Measurements from ENCODE around the gene RASAL2. TPM values are rescaled to one million over a fixed set of nuclear protein-coding genes. Genes with fewer than 3 reads are reported as not detected.
"Not testable (repeated sequence)": the region's sequence is repeated elsewhere in the genome, so short reads cannot be mapped to it uniquely, and the experiment has no call there.

RASAL2 gene
- total RNA-seq, 1 experiment from 2014 or later, result 56.9 TPM

- BruUV-seq (replicated peaks), result no TSS peak
- Mint-ChIP-seq H3K9me3 (ENCODE audit: unreplicated experiment) (no peaks in the 10 kb centered on the region), H3K27ac (ENCODE audit: low read depth, unreplicated experiment) (no peak overlapping the region), H3K36me3 (ENCODE audit: insufficient read depth, unreplicated experiment) (no peaks in the 10 kb centered on the region), H3K4me1 (ENCODE audit: insufficient read depth, unreplicated experiment) (peaks cover 6% of the 10 kb centered on the region), H3K27me3 (ENCODE audit: insufficient read depth, unreplicated experiment) (no peaks in the 10 kb centered on the region), H3K4me3 (ENCODE audit: unreplicated experiment) (no peak overlapping the region)
- no peak for DNase-seq (ENCODE audit: unreplicated experiment)
- TF ChIP-seq CTCF (IDR thresholded peaks at IDR 0.05; ENCODE audit: unreplicated experiment), result no peak
- ChIA-PET POLR2A (interaction anchor here (0.6 kb wide), 1 partner anchor 37 kb away, joined by 5 read pairs; no protein-coding TSS in a partner anchor), CTCF (interaction anchor here (0.7 to 1.6 kb wide), 2 partner anchors 11 to 71 kb away, joined by 4 read pairs; no protein-coding TSS in a partner anchor)
- intact Hi-C loops (cut with micrococcal nuclease), result no loop called here
These were observed 288.5 kb downstream of the RASAL2 start for GRCh38 chr1:178382372-178382771.

GRCh38 chr1:178385662-178386061 is 291.8 kb downstream of the RASAL2 start:
- DNase-seq (ENCODE audit: unreplicated experiment), result no peak
- intact Hi-C loops (cut with micrococcal nuclease), result no loop called here
- TF ChIP-seq CTCF (IDR thresholded peaks at IDR 0.05; ENCODE audit: unreplicated experiment), result no peak
- Mint-ChIP-seq H3K27me3 (ENCODE audit: insufficient read depth, unreplicated experiment) (no peaks in the 10 kb centered on the region), H3K27ac (ENCODE audit: low read depth, unreplicated experiment) (no peak overlapping the region), H3K36me3 (ENCODE audit: insufficient read depth, unreplicated experiment) (no peaks in the 10 kb centered on the region), H3K4me1 (ENCODE audit: insufficient read depth, unreplicated experiment) (peaks cover 21% of the 10 kb centered on the region), H3K9me3 (ENCODE audit: unreplicated experiment) (no peaks in the 10 kb centered on the region), H3K4me3 (ENCODE audit: unreplicated experiment) (no peak overlapping the region)
- BruUV-seq (replicated peaks), result no TSS peak
- ChIA-PET CTCF (interaction anchor here (0.6 to 1.8 kb wide), 4 partner anchors 37 to 143 kb away, joined by 3 to 6 read pairs (median 4); no protein-coding TSS in a partner anchor), POLR2A (interaction anchor here (0.6 to 1.2 kb wide), 5 partner anchors 13 to 399 kb away, joined by 3 to 5 read pairs (median 3); no protein-coding TSS in a partner anchor)

DNA sequence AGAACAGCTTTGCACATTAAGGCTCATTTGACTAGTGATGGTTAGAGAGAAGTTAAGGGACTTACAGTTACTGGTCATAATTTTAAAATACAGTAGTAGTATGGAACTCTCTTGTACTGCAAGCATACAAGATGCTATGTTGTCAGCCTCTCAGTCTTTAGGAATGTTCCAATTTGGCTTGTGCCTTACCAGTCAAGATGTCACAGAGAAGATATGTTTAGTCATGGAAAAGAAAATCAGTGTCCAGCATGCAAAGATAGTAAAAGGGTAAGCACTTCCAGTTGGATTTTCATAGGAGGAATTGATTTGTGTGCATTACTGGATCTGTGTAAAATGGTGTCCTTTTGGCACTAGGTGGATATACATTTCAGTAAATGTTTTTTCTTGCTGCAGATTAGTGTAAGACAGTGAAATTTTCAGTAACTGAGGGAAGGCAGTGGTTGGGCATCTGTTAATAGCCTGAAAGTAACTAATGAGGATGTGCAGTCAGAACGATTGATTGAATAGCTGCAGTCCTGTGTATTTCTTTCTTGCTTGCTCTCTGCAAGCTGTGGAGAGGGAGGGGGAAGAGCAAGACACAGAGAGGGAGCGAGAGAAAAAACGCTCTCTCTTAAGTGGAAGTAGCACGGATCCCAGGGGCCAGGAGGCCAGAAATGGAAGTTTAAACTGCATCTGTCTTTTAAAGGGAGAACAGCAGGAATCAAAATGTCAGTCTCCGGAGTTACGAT is 294.7 kb downstream of the RASAL2 start:
- no peak for TF ChIP-seq CTCF (IDR thresholded peaks at IDR 0.05; ENCODE audit: unreplicated experiment)
- ChIA-PET POLR2A (no interaction called here), CTCF (interaction anchor here (0.6 to 1.6 kb wide), 5 partner anchors 27 to 797 kb away, joined by 3 to 7 read pairs (median 3); no protein-coding TSS in a partner anchor)
- Mint-ChIP-seq H3K27ac (ENCODE audit: low read depth, unreplicated experiment) (no peak overlapping the region), H3K36me3 (ENCODE audit: insufficient read depth, unreplicated experiment) (peaks cover 6% of the 10 kb centered on the region), H3K27me3 (ENCODE audit: insufficient read depth, unreplicated experiment) (no peaks in the 10 kb centered on the region), H3K4me3 (ENCODE audit: unreplicated experiment) (no peak overlapping the region), H3K4me1 (ENCODE audit: insufficient read depth, unreplicated experiment) (peaks cover 16% of the 10 kb centered on the region), H3K9me3 (ENCODE audit: unreplicated experiment) (no peaks in the 10 kb centered on the region)
- no peak for DNase-seq (ENCODE audit: unreplicated experiment)
- no TSS peak for BruUV-seq (replicated peaks)
- intact Hi-C loops (cut with micrococcal nuclease), result no loop called here

DNA sequence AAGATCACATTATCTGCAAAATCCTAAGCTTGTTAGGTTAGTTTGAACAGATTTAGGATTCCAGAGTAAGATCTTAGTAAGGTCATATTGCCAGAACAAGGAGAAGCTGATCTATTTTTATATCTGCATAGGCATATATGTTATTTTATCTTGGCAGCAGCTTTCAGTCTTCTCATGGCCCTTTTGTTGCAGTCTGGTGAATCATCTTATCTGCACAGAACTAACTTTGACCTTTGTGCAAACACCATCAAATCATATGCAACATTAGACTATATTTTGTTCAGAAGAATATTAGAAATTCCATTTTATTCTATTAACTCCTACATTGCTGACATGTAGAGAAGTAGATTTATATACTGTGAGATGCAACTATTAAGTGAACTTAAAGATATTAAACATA is 295.5 kb downstream of the RASAL2 start:
- H3K27ac Mint-ChIP-seq (ENCODE audit: low read depth, unreplicated experiment), result no peak overlapping the region
- BruUV-seq (replicated peaks), result no TSS peak
- H3K4me3 Mint-ChIP-seq (ENCODE audit: unreplicated experiment), result no peak overlapping the region
- TF ChIP-seq CTCF (IDR thresholded peaks at IDR 0.05; ENCODE audit: unreplicated experiment), result no peak
- H3K27me3 Mint-ChIP-seq (ENCODE audit: insufficient read depth, unreplicated experiment), result no peaks in the 10 kb centered on the region
- peaks cover 16% of the 10 kb centered on the region for H3K4me1 Mint-ChIP-seq (ENCODE audit: insufficient read depth, unreplicated experiment)
- H3K9me3 Mint-ChIP-seq (ENCODE audit: unreplicated experiment), result no peaks in the 10 kb centered on the region
- intact Hi-C loops (cut with micrococcal nuclease), result no loop called here
- peak; percentile 21 for DNase-seq (ENCODE audit: unreplicated experiment)
- ChIA-PET CTCF (interaction anchor here (0.6 to 2.1 kb wide), 6 partner anchors 78 to 796 kb away, joined by 3 to 8 read pairs (median 4); no protein-coding TSS in a partner anchor), POLR2A (interaction anchor here (0.5 to 1.2 kb wide), 2 partner anchors 75 to 164 kb away, joined by 3 to 4 read pairs; no protein-coding TSS in a partner anchor)
- H3K36me3 Mint-ChIP-seq (ENCODE audit: insufficient read depth, unreplicated experiment), result peaks cover 6% of the 10 kb centered on the region

DNA sequence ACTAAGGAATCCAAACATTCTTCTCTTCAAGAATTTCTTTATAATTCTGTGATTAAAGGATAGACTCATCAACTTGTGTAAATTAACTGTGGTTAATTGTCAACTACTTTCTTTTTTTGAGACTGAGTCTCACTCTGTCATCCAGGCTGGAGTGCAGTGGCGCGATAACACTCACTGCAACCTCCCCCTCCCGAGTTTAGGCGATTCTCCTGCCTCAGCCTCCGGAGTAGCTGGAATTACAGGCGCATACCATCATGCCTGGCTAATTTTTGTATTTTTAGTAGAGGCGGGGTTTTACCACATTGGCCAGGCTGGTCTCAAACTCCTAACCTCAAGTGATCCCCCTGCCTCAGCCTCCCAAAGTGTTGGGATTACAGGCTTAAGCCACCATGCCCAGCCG is 296.4 kb downstream of the RASAL2 start:
- H3K36me3 Mint-ChIP-seq (ENCODE audit: insufficient read depth, unreplicated experiment); H3K27me3 Mint-ChIP-seq (ENCODE audit: insufficient read depth, unreplicated experiment); H3K4me3 Mint-ChIP-seq (ENCODE audit: unreplicated experiment); H3K9me3 Mint-ChIP-seq (ENCODE audit: unreplicated experiment); DNase-seq (ENCODE audit: unreplicated experiment); H3K27ac Mint-ChIP-seq (ENCODE audit: low read depth, unreplicated experiment); intact Hi-C loops (cut with micrococcal nuclease); BruUV-seq (replicated peaks): not testable (repeated sequence)
- ChIA-PET CTCF (interaction anchor here (0.6 to 2.1 kb wide), 4 partner anchors 46 to 1202 kb away, joined by 3 to 8 read pairs (median 3); no protein-coding TSS in a partner anchor), POLR2A (interaction anchor here (0.5 to 1.2 kb wide), 3 partner anchors 74 to 1730 kb away, joined by 3 to 7 read pairs (median 4); no protein-coding TSS in a partner anchor)
- peaks cover 16% of the 10 kb centered on the region for H3K4me1 Mint-ChIP-seq (ENCODE audit: insufficient read depth, unreplicated experiment)

Measured in MCF 10A (cell line).